ENCODE measurements around the gene COL13A1. TPM values are rescaled to one million over a fixed set of nuclear protein-coding genes. Genes with fewer than 3 reads are reported as not detected.

COL13A1 gene
- total RNA-seq, 1 donor from 2014 or later, result 1.7 TPM

GRCh38 chr10:69951658-69952057 lies 150.0 kb downstream of the COL13A1 start:
- DNase-seq, result no peak

- DNase-seq, result no peak
Observed at GRCh38 chr10:69952069-69952800, 150.5 kb downstream of the COL13A1 start.

- no peak for DNase-seq
Observed at GRCh38 chr10:69952821-69953221, 151.1 kb downstream of the COL13A1 start.

GRCh38 chr10:69953851-69954250 lies 152.1 kb downstream of the COL13A1 start:
- DNase-seq, result no peak

- no peak for DNase-seq
Observed at GRCh38 chr10:69955211-69955805, 153.6 kb downstream of the COL13A1 start.

GRCh38 chr10:69955897-69956740 lies 154.4 kb downstream of the COL13A1 start:
- no peak for DNase-seq

GRCh38 chr10:69956741-69957230 lies 155.1 kb downstream of the COL13A1 start:
- DNase-seq, result no peak

- no peak for DNase-seq
Observed at GRCh38 chr10:69957241-69957885, 155.7 kb downstream of the COL13A1 start.

- DNase-seq, result no peak
Observed at GRCh38 chr10:69957886-69958555, 156.3 kb downstream of the COL13A1 start.

- no peak for DNase-seq
Observed at GRCh38 chr10:69958556-69958902, 156.8 kb downstream of the COL13A1 start.

- no peak for DNase-seq
Observed at GRCh38 chr10:69959911-69960310, 158.2 kb downstream of the COL13A1 start.

- no peak for DNase-seq
Observed at GRCh38 chr10:69960606-69960987, 158.9 kb downstream of the COL13A1 start.

- no peak for DNase-seq
Observed at GRCh38 chr10:69960988-69961880, 159.5 kb downstream of the COL13A1 start.

- DNase-seq, result no peak
Observed at GRCh38 chr10:69961881-69962745, 160.4 kb downstream of the COL13A1 start.

GRCh38 chr10:69962746-69963135 lies 161.0 kb downstream of the COL13A1 start:
- DNase-seq, result no peak

- no peak for DNase-seq
Observed at GRCh38 chr10:69963178-69963834, 161.6 kb downstream of the COL13A1 start.

GRCh38 chr10:69963835-69964710 lies 162.4 kb downstream of the COL13A1 start:
- no peak for DNase-seq

- DNase-seq, result no peak
Observed at GRCh38 chr10:69965086-69965485, 163.4 kb downstream of the COL13A1 start.
